HEK293 (cell line): ENCODE data around the gene ONECUT2.

ENCODE experiments used
- BCL11A ChIP-seq: fragments of 450-650 bp; formaldehyde crosslinking; IDR thresholded peaks from 2 replicates; pipeline ENCODE4 v1.5.1; 2016; ENCODE audit warnings: low read depth, missing biosample characterization, missing genetic modification characterization
- FEZF1 ChIP-seq: fragments of 450-650 bp; formaldehyde crosslinking; IDR thresholded peaks from 2 replicates; pipeline ENCODE4 v1.5.1; 2016; ENCODE audit warnings: missing biosample characterization, missing genetic modification characterization
- GFI1B ChIP-seq: fragments of 450-650 bp; formaldehyde crosslinking; IDR thresholded peaks from 2 replicates; pipeline ENCODE4 v1.5.1; 2016; ENCODE audit warnings: missing biosample characterization, missing genetic modification characterization
- KLF16 ChIP-seq: fragments of 450-650 bp; formaldehyde crosslinking; IDR thresholded peaks from 2 replicates; pipeline ENCODE4 v1.5.1; 2017; ENCODE audit warnings: missing biosample characterization, missing genetic modification characterization
- KLF7 ChIP-seq: fragments of 450-650 bp; formaldehyde crosslinking; IDR thresholded peaks from 2 replicates; pipeline ENCODE4 v1.5.1; 2016; ENCODE audit warnings: missing biosample characterization, missing genetic modification characterization, borderline replicate concordance
- OVOL3 ChIP-seq: fragments of 450-650 bp; formaldehyde crosslinking; IDR thresholded peaks from 2 replicates; pipeline ENCODE4 v1.5.1; 2016; ENCODE audit warnings: missing biosample characterization, missing genetic modification characterization
- TSHZ1 ChIP-seq: fragments of 450-650 bp; formaldehyde crosslinking; IDR thresholded peaks from 2 replicates; pipeline ENCODE4 v1.5.1; 2016; ENCODE audit warnings: missing biosample characterization, missing genetic modification characterization, borderline replicate concordance
- ZBTB1 ChIP-seq: fragments of 450-650 bp; formaldehyde crosslinking; IDR thresholded peaks from 2 replicates; pipeline ENCODE4 v1.5.1; 2016; ENCODE audit warnings: missing biosample characterization, missing genetic modification characterization
- ZFHX2 ChIP-seq: fragments of 450-650 bp; formaldehyde crosslinking; conservative IDR thresholded peaks from 2 replicates; pipeline ENCODE4 v1.5.1; 2016; ENCODE audit warnings: missing biosample characterization, missing genetic modification characterization
- ZNF114 ChIP-seq: fragments of 450-650 bp; formaldehyde crosslinking; IDR thresholded peaks from 2 replicates; pipeline ENCODE4 v1.5.0; 2017; ENCODE audit warnings: missing biosample characterization, missing genetic modification characterization
- ZNF146 ChIP-seq: fragments of 450-650 bp; formaldehyde crosslinking; IDR thresholded peaks from 2 replicates; pipeline ENCODE4 v1.5.1; 2016; ENCODE audit warnings: missing biosample characterization, missing genetic modification characterization
- ZNF157 ChIP-seq: fragments of 450-650 bp; formaldehyde crosslinking; IDR thresholded peaks from 2 replicates; pipeline ENCODE4 v1.5.1; 2016; ENCODE audit warnings: missing biosample characterization, missing genetic modification characterization
- ZNF169 ChIP-seq: fragments of 450-650 bp; formaldehyde crosslinking; IDR thresholded peaks from 2 replicates; pipeline ENCODE4 v1.5.1; 2016; ENCODE audit warnings: missing biosample characterization, missing genetic modification characterization
- ZNF174 ChIP-seq: fragments of 450-650 bp; formaldehyde crosslinking; IDR thresholded peaks from 2 replicates; pipeline ENCODE4 v1.5.0; 2017; ENCODE audit warnings: missing biosample characterization, mild to moderate bottlenecking, missing genetic modification characterization
- ZNF266 ChIP-seq: fragments of 450-650 bp; formaldehyde crosslinking; IDR thresholded peaks from 2 replicates; pipeline ENCODE4 v1.5.1; 2016; ENCODE audit warnings: missing biosample characterization, missing genetic modification characterization, low read depth
- ZNF362 ChIP-seq: fragments of 450-650 bp; formaldehyde crosslinking; IDR thresholded peaks from 2 replicates; pipeline ENCODE4 v1.5.1; 2016; ENCODE audit warnings: missing biosample characterization, missing genetic modification characterization
- ZNF394 ChIP-seq: fragments of 450-650 bp; formaldehyde crosslinking; IDR thresholded peaks from 2 replicates; pipeline ENCODE4 v1.5.1; 2016; ENCODE audit warnings: missing biosample characterization, missing genetic modification characterization, mild to moderate bottlenecking, moderate library complexity, borderline replicate concordance
- ZNF518A ChIP-seq: fragments of 450-650 bp; formaldehyde crosslinking; conservative IDR thresholded peaks from 2 replicates; pipeline ENCODE4 v1.5.1; 2016; ENCODE audit warnings: low read depth, missing biosample characterization, missing genetic modification characterization
- ZNF639 ChIP-seq: fragments of 450-650 bp; formaldehyde crosslinking; IDR thresholded peaks from 2 replicates; pipeline ENCODE4 v1.5.1; 2016; ENCODE audit warnings: missing biosample characterization, missing genetic modification characterization
- ZNF658 ChIP-seq: fragments of 450-650 bp; formaldehyde crosslinking; IDR thresholded peaks from 2 replicates; pipeline ENCODE4; 2016; ENCODE audit warnings: missing biosample characterization, missing genetic modification characterization
- ZNF830 ChIP-seq: fragments of 450-650 bp; IDR thresholded peaks from 2 replicates; pipeline ENCODE4 v1.5.0; 2018; ENCODE audit warnings: missing biosample characterization, missing genetic modification characterization, low read depth, mild to moderate bottlenecking, moderate library complexity
- TF ChIP-seq, protein P1 (sequence below): fragments of 450-650 bp; formaldehyde crosslinking; IDR thresholded peaks from 2 replicates; pipeline ENCODE4 v1.5.1; 2016; ENCODE audit warnings: missing biosample characterization, missing genetic modification characterization
- TF ChIP-seq, protein P2 (sequence below): fragments of 450-650 bp; formaldehyde crosslinking; IDR thresholded peaks from 2 replicates; pipeline ENCODE4 v1.5.1; 2016; ENCODE audit warnings: missing biosample characterization, missing genetic modification characterization

ONECUT2 gene

GRCh38 chr18:57434536-57435494 is at the start of gene ONECUT2 (continued):
- TF ChIP-seq TSHZ1, result no peak
- no peak for TF ChIP-seq ZNF658 (tag by site-specific recombination)
- TF ChIP-seq ZNF830, result no peak
- TF ChIP-seq, protein P1, sequence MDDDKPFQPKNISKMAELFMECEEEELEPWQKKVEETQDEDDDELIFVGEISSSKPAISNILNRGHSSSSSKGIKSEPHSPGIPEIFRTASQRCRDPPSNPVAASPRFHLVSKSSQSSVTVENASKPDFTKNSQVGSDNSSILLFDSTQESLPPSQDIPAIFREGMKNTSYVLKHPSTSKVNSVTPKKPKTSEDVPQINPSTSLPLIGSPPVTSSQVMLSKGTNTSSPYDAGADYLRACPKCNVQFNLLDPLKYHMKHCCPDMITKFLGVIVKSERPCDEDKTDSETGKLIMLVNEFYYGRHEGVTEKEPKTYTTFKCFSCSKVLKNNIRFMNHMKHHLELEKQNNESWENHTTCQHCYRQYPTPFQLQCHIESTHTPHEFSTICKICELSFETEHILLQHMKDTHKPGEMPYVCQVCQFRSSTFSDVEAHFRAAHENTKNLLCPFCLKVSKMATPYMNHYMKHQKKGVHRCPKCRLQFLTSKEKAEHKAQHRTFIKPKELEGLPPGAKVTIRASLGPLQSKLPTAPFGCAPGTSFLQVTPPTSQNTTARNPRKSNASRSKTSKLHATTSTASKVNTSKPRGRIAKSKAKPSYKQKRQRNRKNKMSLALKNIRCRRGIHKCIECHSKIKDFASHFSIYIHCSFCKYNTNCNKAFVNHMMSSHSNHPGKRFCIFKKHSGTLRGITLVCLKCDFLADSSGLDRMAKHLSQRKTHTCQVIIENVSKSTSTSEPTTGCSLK (tag by site-specific recombination), result no peak
- 0 out of 2 replicates have a peak, but pooled peaks have one; percentile 3 for TF ChIP-seq KLF16 (tag by site-specific recombination)
- no peak for TF ChIP-seq ZNF146 (tag by site-specific recombination)
- TF ChIP-seq, protein P2, sequence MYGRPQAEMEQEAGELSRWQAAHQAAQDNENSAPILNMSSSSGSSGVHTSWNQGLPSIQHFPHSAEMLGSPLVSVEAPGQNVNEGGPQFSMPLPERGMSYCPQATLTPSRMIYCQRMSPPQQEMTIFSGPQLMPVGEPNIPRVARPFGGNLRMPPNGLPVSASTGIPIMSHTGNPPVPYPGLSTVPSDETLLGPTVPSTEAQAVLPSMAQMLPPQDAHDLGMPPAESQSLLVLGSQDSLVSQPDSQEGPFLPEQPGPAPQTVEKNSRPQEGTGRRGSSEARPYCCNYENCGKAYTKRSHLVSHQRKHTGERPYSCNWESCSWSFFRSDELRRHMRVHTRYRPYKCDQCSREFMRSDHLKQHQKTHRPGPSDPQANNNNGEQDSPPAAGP (tag by site-specific recombination), result no peak
- TF ChIP-seq GFI1B, result no peak
- TF ChIP-seq ZNF639 (tag by site-specific recombination), result no peak
- no peak for TF ChIP-seq ZBTB1
- TF ChIP-seq ZFHX2, result no peak
- no peak for TF ChIP-seq OVOL3 (tag by site-specific recombination)
- TF ChIP-seq ZNF394 (tag by site-specific recombination), result no peak; the same call in 1 of the 2 replicates
- TF ChIP-seq ZNF174 (tag by site-specific recombination), result no peak
- TF ChIP-seq ZNF157, result no peak
- TF ChIP-seq ZNF362 (tag by site-specific recombination), result no peak
- no peak for TF ChIP-seq KLF7
- TF ChIP-seq ZNF518A (tag by site-specific recombination), result no peak
- no peak for TF ChIP-seq ZNF169 (tag by site-specific recombination)
- TF ChIP-seq ZNF266, result no peak
- TF ChIP-seq ZNF114, result no peak
- no peak for TF ChIP-seq BCL11A
- TF ChIP-seq FEZF1 (tag by site-specific recombination), result 0 out of 2 replicates have a peak, but pooled peaks have one; percentile 37
